HG02970 (cell line): ENCODE data around the gene COQ9.
"Not testable (repeated sequence)": the region's sequence is repeated elsewhere in the genome, so short reads cannot be mapped to it uniquely, and the experiment has no call there.

Experiments used
- ATAC-seq: cut with Tn5 transposase; IDR thresholded peaks from one replicate; pipeline ENCODE4 v1.9.1; 2021; ENCODE audit warnings: mild to moderate bottlenecking, moderate library complexity, moderate number of reproducible peaks; ENCODE audit not compliant: unreplicated experiment, low FRiP score

COQ9 gene

DNA sequence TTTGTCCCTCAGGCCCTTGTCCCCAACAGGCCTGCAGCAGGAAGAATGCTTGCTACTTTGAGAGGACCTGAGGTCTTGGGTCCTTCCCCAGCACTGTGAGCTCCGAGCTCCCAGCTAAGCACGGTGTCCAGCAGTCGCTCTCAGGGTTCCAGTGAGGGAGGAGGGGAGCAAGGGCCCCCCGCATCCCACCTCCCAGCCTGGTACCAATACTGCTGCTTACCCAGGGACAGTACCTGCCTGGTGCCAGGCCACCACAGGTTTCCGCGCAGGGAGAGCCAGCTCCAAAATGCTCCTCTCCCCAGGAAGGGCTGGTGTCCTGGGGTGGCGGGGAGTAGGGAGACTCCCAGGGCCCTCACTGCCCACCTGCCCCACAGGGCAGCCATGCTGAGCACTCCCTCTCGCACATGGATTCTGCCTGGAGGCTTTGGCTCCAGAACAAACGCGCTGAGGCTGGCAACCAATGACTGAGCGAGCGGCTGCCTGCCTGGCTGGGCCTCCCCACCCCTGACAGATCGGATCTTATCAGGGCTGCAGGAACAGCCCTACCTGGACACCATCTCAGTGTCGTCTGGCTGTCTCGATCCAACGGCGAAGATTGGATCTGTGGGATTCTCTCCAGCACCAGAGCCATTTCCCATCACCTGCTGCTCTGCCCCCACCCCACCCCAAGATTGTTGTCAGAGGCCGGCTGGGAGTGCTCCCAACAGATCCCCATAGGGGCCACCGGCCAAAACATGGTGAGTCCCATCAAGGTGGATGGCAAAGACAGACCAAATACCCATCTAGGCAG lies 36.6 kb downstream of the COQ9 start:
- ATAC-seq, result no peak

DNA sequence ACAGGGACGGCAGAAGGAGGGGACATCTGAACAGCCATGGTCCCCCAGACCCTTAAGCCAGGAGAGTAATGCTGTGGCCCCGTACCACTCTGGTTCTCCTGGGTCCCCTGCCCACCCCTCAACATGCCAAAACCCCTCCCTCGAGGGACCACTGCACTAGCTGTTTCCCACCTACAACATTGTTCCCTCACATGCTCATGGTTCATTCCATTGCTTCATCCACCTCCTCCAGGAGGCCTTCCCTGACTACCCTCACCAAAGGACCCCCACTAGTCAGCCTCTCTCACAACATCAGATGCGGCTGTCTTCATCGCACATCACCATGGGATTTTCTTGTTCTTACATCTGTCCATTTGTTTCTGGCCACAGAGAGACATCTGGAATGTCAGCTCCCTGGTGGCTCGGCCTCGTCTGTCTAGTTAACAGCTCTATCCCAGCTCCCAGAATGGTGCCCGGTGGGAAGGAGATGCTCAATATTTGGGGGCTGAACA lies 37.3 kb downstream of the COQ9 start:
- no peak for ATAC-seq

DNA sequence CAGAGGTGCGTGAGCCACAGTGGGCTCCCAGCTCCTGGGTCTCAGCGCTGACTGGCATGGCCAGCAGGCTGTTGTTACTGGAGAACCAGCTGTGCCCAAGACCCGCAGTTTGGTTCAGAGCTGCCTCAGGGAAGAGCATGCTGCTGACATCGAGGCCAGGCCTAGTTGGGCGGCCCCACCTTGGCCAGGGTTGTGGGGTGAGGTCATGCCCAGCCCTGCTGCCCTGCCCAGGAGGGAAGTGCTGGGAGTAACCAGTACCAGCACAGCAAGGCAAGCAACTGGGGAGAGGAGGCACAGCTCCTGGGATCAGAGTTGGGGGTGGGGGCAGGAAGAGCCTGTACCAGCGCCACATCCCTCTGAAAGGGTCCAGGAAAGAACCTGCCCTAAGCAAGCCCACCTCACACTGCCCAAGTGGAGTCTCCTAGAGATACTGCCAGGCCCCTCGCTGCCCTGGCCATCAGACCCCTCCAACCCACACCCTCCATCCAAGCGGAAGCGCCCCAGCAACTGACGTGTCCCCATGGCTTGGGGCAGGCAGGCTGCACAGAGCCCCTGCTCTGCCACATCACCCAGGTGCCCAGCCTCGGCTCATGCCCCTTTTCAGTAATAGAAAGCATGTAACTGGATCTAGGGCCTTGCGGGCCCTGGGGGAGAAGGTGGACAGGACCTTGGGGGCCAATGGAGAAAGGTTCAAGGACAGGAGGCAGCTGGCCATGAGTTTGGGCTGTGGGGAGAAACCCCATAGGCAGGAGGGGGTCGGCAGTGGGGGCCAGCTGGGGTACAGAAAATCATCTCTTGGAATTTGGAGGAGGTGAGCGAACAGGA lies 38.0 kb downstream of the COQ9 start:
- no peak for ATAC-seq

DNA sequence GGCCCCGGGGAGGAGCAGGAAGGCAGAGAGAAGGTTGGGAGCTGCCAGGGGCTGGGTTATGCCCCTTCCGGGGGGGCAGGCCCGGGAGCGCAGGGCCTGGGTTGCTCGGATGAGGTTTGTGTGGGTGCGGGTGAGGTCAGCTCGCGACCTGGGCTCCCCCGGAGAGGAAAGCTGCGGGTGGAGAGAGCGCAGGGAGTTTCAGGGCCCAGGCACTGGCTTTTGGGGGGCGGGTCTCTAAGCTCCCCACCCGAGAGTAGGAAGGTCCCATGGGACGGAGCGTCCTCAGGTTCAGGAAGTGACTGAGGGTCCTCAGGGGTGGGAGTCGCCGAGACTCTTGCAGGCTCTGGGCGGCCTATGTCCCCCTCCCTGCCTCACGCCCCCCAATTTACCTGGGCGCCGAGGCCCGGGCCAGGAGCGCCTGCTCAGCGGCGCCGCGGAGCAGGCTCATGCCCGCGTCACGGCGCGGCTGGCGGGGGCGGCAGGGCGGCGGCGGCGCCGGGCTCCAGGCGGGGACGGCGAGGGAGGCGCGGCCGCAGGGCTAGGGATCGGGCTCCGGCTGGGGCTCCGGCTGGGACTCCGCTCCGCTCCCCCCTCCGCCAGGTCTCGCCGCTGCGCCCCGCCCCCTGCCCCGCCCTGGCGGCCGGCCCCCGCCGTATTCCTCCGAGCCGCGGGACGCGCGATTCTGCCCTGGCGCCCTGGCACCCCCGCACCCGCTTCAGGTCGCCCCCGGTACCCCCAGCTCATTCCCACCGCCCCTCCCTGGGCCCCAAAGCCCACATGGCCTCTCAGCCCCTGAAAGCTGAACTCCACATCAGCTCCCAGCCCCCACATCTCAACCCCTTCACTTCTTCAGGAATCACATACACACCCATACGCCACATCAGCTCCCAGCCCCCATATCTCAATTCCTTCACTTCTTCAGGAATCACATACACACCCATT lies 38.9 kb downstream of the COQ9 start, which contains the start of gene DOK4:
Gene DOK4, minus strand, starts transcription at position 578 of the 942 bp plus-strand sequence. CDS start 6,986 bp downstream, outside the sequence.
- ATAC-seq, result peak; percentile 85

DNA sequence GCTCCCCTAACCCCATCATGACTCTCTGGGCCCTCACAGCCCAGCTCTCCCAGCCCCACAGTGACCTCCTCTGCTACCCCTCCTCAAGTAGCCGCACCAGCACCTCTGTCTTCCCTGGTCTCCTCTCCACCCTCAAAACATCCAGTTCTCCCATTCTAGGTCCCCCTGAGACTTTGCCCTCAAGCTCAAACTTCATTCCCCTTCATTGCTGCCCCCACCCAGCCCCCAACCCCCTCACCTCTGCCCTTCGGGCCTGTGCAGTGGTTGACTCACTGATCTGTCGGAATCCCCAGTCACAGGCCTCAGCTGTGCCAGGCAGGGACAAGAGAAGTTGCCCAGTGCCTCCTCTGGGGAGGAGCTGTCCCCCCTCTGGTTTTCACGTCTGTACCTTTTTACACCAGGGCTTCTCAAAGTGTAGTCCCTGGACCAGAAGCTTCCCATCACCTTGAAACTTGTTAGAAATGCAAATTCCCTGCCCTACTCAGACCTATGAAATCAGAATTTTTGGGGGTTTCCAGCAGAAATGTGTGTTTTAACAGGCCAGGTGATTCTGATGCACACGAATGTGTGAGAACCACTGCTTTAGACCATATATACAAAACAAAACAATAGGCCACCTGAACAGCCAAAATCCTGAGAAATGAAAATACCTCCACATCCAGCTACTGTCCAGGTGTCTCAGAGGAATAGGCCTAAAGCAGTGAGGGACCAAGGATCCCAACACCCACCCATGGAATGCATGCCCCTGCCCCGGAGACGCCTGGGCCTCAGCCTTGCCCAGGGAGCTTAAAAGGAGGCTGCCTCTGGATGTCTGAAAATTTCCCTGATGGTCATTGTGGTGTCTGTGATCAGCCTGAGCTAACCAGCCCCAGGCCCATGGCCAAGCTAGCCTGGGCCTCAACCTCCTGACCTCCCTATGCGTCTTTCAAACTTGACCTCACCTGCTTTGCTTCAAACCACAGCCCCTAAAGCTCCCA lies 39.9 kb downstream of the COQ9 start:
- ATAC-seq, result no peak

DNA sequence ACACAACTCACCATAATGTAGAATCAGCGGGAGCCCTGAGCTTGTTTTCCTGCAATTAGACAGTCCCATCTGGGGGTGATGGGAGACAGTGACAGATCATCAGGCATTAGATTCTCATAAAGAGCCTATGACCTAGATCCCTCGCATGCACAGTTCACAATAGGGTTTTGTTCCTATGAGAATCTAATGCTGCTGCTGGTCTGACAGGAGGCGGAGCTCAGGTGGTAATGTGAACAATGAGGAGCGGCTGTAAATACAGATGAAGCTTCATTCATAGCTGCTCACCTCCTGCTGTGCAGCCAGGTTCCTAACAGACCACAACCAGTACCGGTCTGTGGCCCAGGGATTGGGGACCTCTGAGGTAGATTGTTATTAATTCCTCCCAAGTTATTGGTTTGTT lies 42.0 kb downstream of the COQ9 start:
- ATAC-seq, result no peak

DNA sequence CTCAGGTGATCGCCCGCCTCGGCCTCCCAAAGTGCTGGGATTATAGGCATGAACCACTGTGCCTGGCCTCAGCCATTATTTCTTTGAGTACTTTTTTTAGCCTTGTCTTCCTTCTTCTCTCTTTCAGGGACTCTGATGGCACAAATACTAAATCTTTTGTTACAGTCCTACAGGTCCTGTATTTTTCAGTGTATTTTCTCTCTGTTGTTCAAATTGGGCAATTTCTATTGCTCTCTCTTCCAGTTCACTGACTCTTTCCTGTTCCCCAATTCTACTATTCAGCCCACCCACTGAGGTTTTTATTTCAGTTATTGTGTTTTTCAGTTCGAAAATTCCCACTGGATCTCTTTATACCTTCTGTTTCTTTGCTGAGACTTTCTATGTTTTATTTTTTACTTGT lies 46.5 kb downstream of the COQ9 start:
- no peak for ATAC-seq

DNA sequence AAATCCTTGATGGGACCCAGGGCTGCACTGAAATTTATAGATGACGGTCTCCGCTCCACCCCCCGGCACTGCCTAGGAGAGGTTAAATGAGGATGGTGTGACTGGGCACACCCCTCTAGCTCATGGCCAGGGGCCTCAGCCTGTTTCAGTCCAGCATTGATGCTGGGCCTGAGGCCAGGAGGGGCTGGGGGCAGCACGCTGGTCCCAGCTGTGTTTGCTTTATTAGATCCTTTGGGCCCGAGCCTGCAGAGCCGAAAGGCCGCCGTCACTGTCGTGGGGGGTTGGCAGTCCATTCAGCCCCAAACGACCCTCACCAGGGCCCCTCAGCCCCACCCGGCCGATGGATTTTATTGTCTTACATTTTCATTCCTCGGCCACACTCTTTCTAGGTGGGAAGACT lies 49.8 kb downstream of the COQ9 start:
- ATAC-seq, result no peak

DNA sequence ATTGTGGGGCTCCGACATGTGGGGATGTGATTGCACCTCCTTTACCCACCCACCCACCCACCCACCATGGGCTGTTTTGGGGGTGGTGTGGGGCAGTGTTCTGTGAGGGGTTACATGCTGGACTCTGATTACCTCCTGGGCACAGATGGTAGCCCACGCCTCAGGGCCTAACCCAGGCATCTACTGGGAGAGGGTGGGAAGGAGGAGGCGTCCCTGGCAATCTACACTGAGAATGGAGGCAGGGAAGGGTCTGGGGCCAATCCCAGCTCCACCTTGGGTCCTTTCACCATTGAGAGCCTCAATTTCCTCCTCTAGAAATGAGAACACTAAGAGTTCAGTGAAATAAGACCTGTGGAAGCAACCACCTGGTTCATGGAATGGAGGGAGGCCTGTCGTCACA lies 50.8 kb downstream of the COQ9 start:
- no peak for ATAC-seq

DNA sequence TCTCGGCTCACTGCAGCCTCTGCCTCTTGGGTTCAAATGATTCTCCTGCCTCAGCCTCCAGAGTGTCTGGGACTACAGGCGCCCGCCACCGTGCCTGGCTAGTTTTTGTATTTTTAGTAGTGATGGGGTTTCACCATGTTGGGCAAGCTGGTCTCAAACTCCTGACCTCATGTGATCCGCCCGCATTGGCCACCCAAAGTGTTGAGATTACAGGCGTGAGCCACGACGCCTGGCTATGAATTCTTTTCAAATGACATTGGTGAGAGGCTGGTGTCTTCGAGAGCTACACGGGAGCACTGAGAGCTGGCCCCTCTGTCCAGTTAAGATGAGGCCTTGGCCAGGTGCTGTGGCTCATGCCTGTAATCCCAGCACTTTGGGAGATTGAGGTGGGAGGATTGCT lies 52.7 kb downstream of the COQ9 start:
- not testable (repeated sequence) for ATAC-seq

DNA sequence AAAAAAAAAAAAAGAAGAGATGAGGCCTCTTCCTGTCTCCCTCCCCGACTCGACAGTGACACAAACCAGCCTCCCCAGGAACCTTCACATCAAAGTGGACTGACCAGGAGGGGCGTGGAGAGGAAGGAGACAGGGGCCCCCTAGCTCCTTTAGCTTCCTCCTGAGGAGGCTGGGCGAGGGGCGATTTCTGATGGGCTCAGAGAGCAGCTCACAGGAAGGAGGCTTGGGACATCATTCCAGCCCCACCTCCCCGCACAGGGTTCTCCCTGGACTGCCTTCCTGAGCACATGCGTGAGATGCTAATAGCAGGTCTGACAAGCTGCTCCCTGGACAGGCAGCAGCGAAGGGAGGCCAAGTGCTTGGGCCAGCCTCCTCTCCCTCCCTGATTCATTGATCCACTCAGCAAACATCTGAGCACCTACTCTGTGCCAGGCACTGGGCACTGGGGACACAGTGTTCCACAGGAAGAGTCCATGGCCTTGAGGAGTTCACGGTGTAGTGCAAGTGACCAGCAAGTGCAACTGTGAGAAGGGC lies 53.4 kb downstream of the COQ9 start:
- no peak for ATAC-seq

DNA sequence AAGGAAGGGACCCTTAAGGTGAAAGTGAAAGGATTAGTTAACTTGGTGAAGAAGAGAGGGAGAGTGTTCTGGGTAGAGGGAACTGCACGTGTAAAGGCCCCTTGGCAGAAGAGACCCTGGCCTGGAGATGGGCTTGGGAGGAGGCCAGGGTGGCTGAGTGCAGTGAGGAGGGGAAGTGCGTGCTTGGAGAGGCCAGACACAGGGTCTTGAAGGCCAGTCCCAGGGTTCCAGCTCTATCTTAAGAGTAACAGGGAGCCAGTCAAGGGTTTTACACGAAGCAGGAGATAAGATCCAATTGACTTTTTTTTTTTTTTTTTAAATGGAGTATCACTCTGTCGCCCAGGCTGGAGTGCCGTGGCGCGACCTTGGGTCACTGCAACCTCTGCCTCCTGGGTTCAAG lies 54.2 kb downstream of the COQ9 start:
- ATAC-seq, result no peak

DNA sequence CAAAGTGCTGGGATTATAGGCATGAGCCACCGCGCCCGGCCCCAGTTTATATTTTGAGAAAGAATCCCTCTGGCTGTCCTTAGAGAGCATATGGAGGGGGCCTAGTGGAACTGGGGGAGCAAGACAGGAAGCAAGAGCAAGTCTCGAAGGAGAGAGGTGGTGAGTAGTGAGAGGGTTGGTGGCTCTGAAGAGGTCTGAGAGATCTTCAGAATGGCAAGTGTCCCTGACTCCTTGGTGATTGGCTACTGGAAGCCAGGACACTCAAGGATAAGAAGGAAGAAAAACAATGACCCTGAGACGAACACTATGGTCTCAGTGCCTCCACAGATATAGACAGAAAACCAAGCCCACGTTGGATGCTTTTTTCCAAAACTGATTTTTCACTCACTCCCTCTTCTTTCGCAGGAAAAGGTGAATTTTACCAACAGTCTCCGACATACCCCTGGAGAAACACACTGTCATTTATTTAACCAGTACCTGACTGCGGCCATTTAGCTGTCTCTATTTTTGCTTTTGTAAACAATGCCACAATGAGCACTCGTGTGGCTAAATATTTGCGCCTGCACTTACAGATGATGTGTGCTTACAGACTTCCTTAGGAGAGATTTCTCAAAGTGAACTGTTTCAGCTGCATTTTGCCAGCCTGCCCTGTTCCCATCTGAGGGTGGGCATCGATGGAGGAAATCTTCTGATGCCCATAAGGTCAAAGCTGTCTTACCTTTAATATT lies 54.9 kb downstream of the COQ9 start:
- ATAC-seq, result no peak

DNA sequence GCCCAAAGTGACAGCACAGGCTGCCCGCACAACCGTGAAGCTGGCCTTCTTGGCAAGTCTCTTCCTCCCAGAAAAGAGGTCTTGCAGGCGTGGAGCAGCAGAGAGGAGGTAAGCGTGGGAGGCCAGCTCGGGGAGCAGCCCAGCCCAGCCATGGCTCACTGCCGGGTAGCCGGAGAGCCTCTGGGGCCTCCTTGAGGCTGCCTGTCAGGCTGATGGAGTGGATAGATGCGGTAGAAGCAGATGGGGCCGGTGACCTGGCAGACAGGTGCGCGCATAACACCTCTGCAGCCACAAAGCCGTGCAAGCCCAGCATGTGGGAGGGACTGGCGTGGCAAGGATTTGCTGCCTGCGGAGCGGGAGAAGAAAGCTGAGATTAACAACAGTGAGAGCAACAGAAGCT lies 56.1 kb downstream of the COQ9 start:
- no peak for ATAC-seq

DNA sequence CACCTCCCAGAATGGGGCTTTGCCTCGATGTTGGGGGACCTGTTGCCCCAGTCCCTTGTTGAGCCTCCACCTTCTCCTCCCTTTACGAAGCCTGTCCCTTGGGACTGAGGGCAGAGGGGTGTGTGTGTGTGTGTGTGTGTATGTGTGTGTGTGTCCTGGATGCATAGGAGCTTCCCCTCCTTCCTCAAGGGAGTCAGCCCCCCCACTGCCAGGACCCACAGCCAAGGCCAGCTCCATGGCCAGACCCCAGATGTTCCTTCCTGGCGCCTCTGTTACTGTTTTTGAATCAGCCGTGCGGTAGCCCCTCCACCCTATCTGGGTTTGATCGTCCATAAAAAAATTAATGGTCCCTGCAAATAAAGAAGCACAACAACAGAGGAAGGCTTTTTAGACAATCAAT lies 56.7 kb downstream of the COQ9 start:
- ATAC-seq, result no peak

DNA sequence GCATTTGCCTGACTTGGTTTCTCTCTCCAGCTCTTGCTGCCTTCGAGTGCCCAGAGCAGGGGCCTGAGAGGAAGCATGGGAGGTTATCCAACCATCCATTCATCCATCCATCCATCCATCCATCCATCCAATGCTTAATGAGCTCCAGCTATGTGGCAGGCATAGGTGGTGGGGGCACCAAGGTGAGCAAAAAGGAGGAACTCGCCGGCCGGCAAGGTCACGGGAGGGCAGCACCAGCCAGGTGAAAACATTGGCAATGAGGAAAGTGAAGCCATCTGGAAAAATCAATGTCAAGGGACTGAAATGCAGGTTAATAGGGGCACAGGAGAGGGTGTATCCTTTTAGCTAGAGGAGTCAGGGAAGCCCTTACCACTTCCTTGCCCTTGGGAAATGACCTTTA lies 57.2 kb downstream of the COQ9 start:
- ATAC-seq, result no peak

DNA sequence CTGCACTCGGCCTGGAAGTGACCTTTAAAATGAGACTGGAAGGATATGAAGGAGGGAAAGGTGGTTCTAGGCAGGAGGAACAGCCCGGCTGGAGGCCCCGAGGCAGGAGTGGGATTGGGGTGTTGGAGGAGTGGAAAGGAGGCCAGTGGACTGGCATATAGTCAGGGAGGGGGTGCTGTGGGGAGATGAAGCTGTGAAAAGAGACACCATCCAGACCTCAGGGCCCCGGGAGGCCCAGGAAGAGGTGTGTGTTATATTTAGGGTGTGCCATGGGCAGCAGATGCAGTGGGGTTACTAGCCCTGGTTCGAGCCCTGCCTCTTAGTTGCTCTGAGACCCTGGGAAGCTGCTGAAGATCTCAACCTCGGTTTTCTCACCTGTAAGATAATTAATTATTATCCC lies 57.9 kb downstream of the COQ9 start:
- no peak for ATAC-seq
